Progenitor cell of endocrine pancreas (in vitro differentiated cells): Measurements from ENCODE around the gene ANKS3. TPM values are rescaled to one million over a fixed set of nuclear protein-coding genes. Genes with fewer than 3 reads are reported as not detected.

Source experiments
- DNase-seq: peaks from one replicate; pipeline ENCODE4 v3.0.0; 2021; ENCODE audit warnings: low spot score; ENCODE audit not compliant: unreplicated experiment
- H3K27ac Mint-ChIP-seq: 2 replicates; pipeline ENCODE4 v1.8.0; 2021; ENCODE audit warnings: mild to moderate bottlenecking, moderate library complexity, mixed read lengths
- H3K27me3 Mint-ChIP-seq: 2 replicates; pipeline ENCODE4 v1.8.0; 2021; ENCODE audit warnings: mixed read lengths
- H3K36me3 Mint-ChIP-seq: 2 replicates; pipeline ENCODE4 v1.8.0; 2022; ENCODE audit warnings: mixed read lengths; ENCODE audit not compliant: insufficient read depth
- H3K4me1 Mint-ChIP-seq: 2 replicates; pipeline ENCODE4 v1.8.0; 2021; ENCODE audit warnings: low read depth, mixed read lengths
- H3K4me3 Mint-ChIP-seq: 2 replicates; pipeline ENCODE4 v1.8.0; 2021; ENCODE audit warnings: low read depth, mild to moderate bottlenecking, moderate library complexity, mixed read lengths
- H3K9me3 Mint-ChIP-seq: 2 replicates; pipeline ENCODE4 v1.8.0; 2021; ENCODE audit warnings: low read depth, mixed read lengths
- CTCF ChIP-seq: fragments of 200-600 bp; sonication (generic); IDR thresholded peaks from one replicate; pipeline ENCODE4 v1.5.0; 2021; ENCODE audit warnings: antibody characterized with exemption, mild to moderate bottlenecking; ENCODE audit not compliant: unreplicated experiment
- total RNA-seq: library from RNA; stranded (reverse); gene quantifications from 2 replicates; pipeline ENCODE4 v1.2.1, GENCODE V29; 2021

Gene ANKS3
- total RNA-seq, 1 donor from 2014 or later = 45.0 TPM

- Mint-ChIP-seq H3K4me1 (no peaks in the 10 kb centered on the region), H3K27me3 (no peaks in the 10 kb centered on the region), H3K36me3 (peaks cover 8% of the 10 kb centered on the region), H3K9me3 (no peaks in the 10 kb centered on the region), H3K4me3 (no peak overlapping the region), H3K27ac (no peak overlapping the region)
- DNase-seq = no peak
- TF ChIP-seq CTCF = no peak
Observed at GRCh38 chr16:4701791-4702465, 32.1 kb downstream of the ANKS3 start.

GRCh38 chr16:4700997-4701743 lies 32.9 kb downstream of the ANKS3 start:
- Mint-ChIP-seq H3K4me1 (no peaks in the 10 kb centered on the region), H3K27me3 (no peaks in the 10 kb centered on the region), H3K27ac (no peak overlapping the region), H3K36me3 (peaks cover 4% of the 10 kb centered on the region), H3K9me3 (no peaks in the 10 kb centered on the region), H3K4me3 (no peak overlapping the region)
- DNase-seq = no peak
- TF ChIP-seq CTCF = no peak

GRCh38 chr16:4700380-4700996 lies 33.6 kb downstream of the ANKS3 start:
- Mint-ChIP-seq H3K36me3 (peaks cover 4% of the 10 kb centered on the region), H3K9me3 (no peaks in the 10 kb centered on the region), H3K4me3 (no peak overlapping the region), H3K4me1 (no peaks in the 10 kb centered on the region), H3K27me3 (no peaks in the 10 kb centered on the region), H3K27ac (no peak overlapping the region)
- no peak for TF ChIP-seq CTCF
- no peak for DNase-seq

GRCh38 chr16:4699046-4699556 lies 35.0 kb downstream of the ANKS3 start:
- Mint-ChIP-seq H3K4me1 (peaks cover 1% of the 10 kb centered on the region), H3K36me3 (peaks cover 4% of the 10 kb centered on the region), H3K27ac (no peak overlapping the region), H3K9me3 (no peaks in the 10 kb centered on the region), H3K4me3 (no peak overlapping the region), H3K27me3 (no peaks in the 10 kb centered on the region)
- TF ChIP-seq CTCF = no peak
- no peak for DNase-seq

GRCh38 chr16:4698321-4699045 lies 35.6 kb downstream of the ANKS3 start:
- Mint-ChIP-seq H3K27me3 (no peaks in the 10 kb centered on the region), H3K4me3 (no peak overlapping the region), H3K9me3 (no peaks in the 10 kb centered on the region), H3K36me3 (peaks cover 4% of the 10 kb centered on the region), H3K27ac (no peak overlapping the region), H3K4me1 (peaks cover 1% of the 10 kb centered on the region)
- DNase-seq = no peak
- TF ChIP-seq CTCF = no peak
